Measurements from ENCODE around the gene E2F4. TPM values are rescaled to one million over a fixed set of nuclear protein-coding genes. Genes with fewer than 3 reads are reported as not detected.

The E2F4 gene
- total RNA-seq, 1 donor from 2014 or later: 113 TPM

GRCh38 chr16:67184453-67184994 lies 7.4 kb upstream of the E2F4 start:
- TF ChIP-seq CTCF (IDR thresholded peaks at IDR 0.05; ENCODE audit: unreplicated experiment): no peak
- H3K4me3 Mint-ChIP-seq (ENCODE audit: unreplicated experiment): no peak overlapping the region
- no peak for DNase-seq (ENCODE audit: low spot score)

GRCh38 chr16:67184995-67185650 lies 6.8 kb upstream of the E2F4 start:
- peaks cover 6% of the 10 kb centered on the region for H3K36me3 Mint-ChIP-seq (ENCODE audit: low read depth, unreplicated experiment)
- peak overlapping the region; percentile 88 for H3K4me3 Mint-ChIP-seq (ENCODE audit: unreplicated experiment)
- H3K4me1 Mint-ChIP-seq (ENCODE audit: unreplicated experiment): peaks cover 27% of the 10 kb centered on the region
- H3K9me3 Mint-ChIP-seq (ENCODE audit: unreplicated experiment): no peaks in the 10 kb centered on the region
- H3K27ac Mint-ChIP-seq (ENCODE audit: unreplicated experiment): peak overlapping the region; percentile 80
- H3K27me3 Mint-ChIP-seq (ENCODE audit: unreplicated experiment): peaks cover 6% of the 10 kb centered on the region
- DNase-seq (ENCODE audit: low spot score): peak; percentile 99
- TF ChIP-seq CTCF (IDR thresholded peaks at IDR 0.05; ENCODE audit: unreplicated experiment): peak; percentile 68

More at GRCh38 chr16:67184453-67184994, 7.4 kb upstream of the E2F4 start:
- no peaks in the 10 kb centered on the region for H3K9me3 Mint-ChIP-seq (ENCODE audit: unreplicated experiment)
- H3K27me3 Mint-ChIP-seq (ENCODE audit: unreplicated experiment): peaks cover 8% of the 10 kb centered on the region
- H3K4me1 Mint-ChIP-seq (ENCODE audit: unreplicated experiment): peaks cover 23% of the 10 kb centered on the region
- no peak overlapping the region for H3K27ac Mint-ChIP-seq (ENCODE audit: unreplicated experiment)
- peaks cover 6% of the 10 kb centered on the region for H3K36me3 Mint-ChIP-seq (ENCODE audit: low read depth, unreplicated experiment)

GRCh38 chr16:67185651-67186134 lies 6.3 kb upstream of the E2F4 start:
- no peak for TF ChIP-seq CTCF (IDR thresholded peaks at IDR 0.05; ENCODE audit: unreplicated experiment)
- Mint-ChIP-seq H3K27ac (ENCODE audit: unreplicated experiment) (no peak overlapping the region), H3K9me3 (ENCODE audit: unreplicated experiment) (no peaks in the 10 kb centered on the region), H3K36me3 (ENCODE audit: low read depth, unreplicated experiment) (peaks cover 6% of the 10 kb centered on the region), H3K4me1 (ENCODE audit: unreplicated experiment) (peaks cover 32% of the 10 kb centered on the region), H3K4me3 (ENCODE audit: unreplicated experiment) (peak overlapping the region; percentile 88), H3K27me3 (ENCODE audit: unreplicated experiment) (peaks cover 6% of the 10 kb centered on the region)
- no peak for DNase-seq (ENCODE audit: low spot score)

GRCh38 chr16:67186550-67186950 lies 5.4 kb upstream of the E2F4 start:
- H3K9me3 Mint-ChIP-seq (ENCODE audit: unreplicated experiment): no peaks in the 10 kb centered on the region
- peak overlapping the region; percentile 37 for H3K4me3 Mint-ChIP-seq (ENCODE audit: unreplicated experiment)
- TF ChIP-seq CTCF (IDR thresholded peaks at IDR 0.05; ENCODE audit: unreplicated experiment): no peak
- H3K36me3 Mint-ChIP-seq (ENCODE audit: low read depth, unreplicated experiment): peaks cover 6% of the 10 kb centered on the region
- no peak for DNase-seq (ENCODE audit: low spot score)
- peaks cover 39% of the 10 kb centered on the region for H3K4me1 Mint-ChIP-seq (ENCODE audit: unreplicated experiment)
- H3K27me3 Mint-ChIP-seq (ENCODE audit: unreplicated experiment): peaks cover 10% of the 10 kb centered on the region
- no peak overlapping the region for H3K27ac Mint-ChIP-seq (ENCODE audit: unreplicated experiment)

Measured in endothelial cell (in vitro differentiated cells).